D721Med (cell line): ENCODE measurements around the gene ADAMTSL3.
A peak's percentile ranks its signal among the peaks of the same experiment; 100 is the strongest.

ENCODE experiments used
- DNase-seq: peaks from one replicate; pipeline ENCODE4 v3.0.0; 2011; ENCODE audit warnings: low spot score; ENCODE audit not compliant: insufficient read length
- FAIRE-seq: peaks from 2 replicates; lab custom pipeline; 2011; peaks lifted over from hg19 to GRCh38; lab: Jason Lieb, UNC
- CTCF ChIP-seq: IDR thresholded peaks from 2 replicates; pipeline ENCODE4 v1.5.1; 2012; ENCODE audit warnings: mild to moderate bottlenecking, control low read depth; ENCODE audit not compliant: insufficient read depth; ENCODE audit errors: missing control alignments

The ADAMTSL3 gene

GRCh38 chr15:83815506-83815905 lies 161.6 kb downstream of the ADAMTSL3 start:
- no peak for TF ChIP-seq CTCF
- no peak for DNase-seq
- FAIRE-seq, result no peak

- FAIRE-seq (no peak), DNase-seq (no peak)
- no peak for TF ChIP-seq CTCF
Measured at GRCh38 chr15:83816124-83816883, 162.4 kb downstream of the ADAMTSL3 start.

GRCh38 chr15:83818591-83818990 lies 164.7 kb downstream of the ADAMTSL3 start:
- FAIRE-seq (no peak), DNase-seq (no peak)
- no peak for TF ChIP-seq CTCF

- TF ChIP-seq CTCF, result no peak
- FAIRE-seq (no peak), DNase-seq (no peak)
Measured at GRCh38 chr15:83830381-83830780, 176.5 kb downstream of the ADAMTSL3 start.

- FAIRE-seq, result no peak
- DNase-seq, result no peak
Measured at GRCh38 chr15:83833569-83833968, 179.6 kb downstream of the ADAMTSL3 start.

GRCh38 chr15:83835479-83835878 lies 181.6 kb downstream of the ADAMTSL3 start:
- DNase-seq (no peak), FAIRE-seq (no peak)
- TF ChIP-seq CTCF, result no peak

More at GRCh38 chr15:83833569-83833968, 179.6 kb downstream of the ADAMTSL3 start:
- TF ChIP-seq CTCF, result no peak

GRCh38 chr15:83837945-83838571 lies 184.1 kb downstream of the ADAMTSL3 start:
- no peak for DNase-seq
- no peak for FAIRE-seq
- peak; percentile 57 for TF ChIP-seq CTCF
